A549 (cell line): ENCODE data around the gene LSS. TPM values are rescaled to one million over a fixed set of nuclear protein-coding genes. Genes with fewer than 3 reads are reported as not detected.

Experiments
- ATAC-seq, 2 experiments: fragments of 200-7000 bp in 1 of 2; fragments of >200 bp in 1 of 2; cut with Nextera tagmentation in 1 of 2; cut with Tn5 transposase in 1 of 2; 3 replicates each; pipeline versions ENCODE4 v1.8.0 to v1.9.1; 2018 to 2020; ENCODE audit warnings: mild to moderate bottlenecking in 1 of 2, moderate library complexity in 1 of 2
- CTCF ChIA-PET: fragments of 300-600 bp; sonication (Branson Sonifier 250); formaldehyde crosslinking; extraction: SDS; loops from one replicate; lab custom pipeline; 2021; ENCODE audit warnings: antibody characterized with exemption, inconsistent platforms; lab: Yijun Ruan, JAX
- POLR2A ChIA-PET: fragments of 350-600 bp; formaldehyde crosslinking; extraction: SDS; loops from one replicate; lab custom pipeline; 2021; ENCODE audit warnings: antibody characterized with exemption, inconsistent platforms; lab: Yijun Ruan, JAX
- DNase-seq, 2 experiments: peaks; one replicate each; pipeline versions ENCODE4 v3.0.0 to v3.0.0-alpha.2; 2011 to 2016; ENCODE audit warnings: low read depth in 1 of 2, low spot score in 1 of 2
- FAIRE-seq: peaks from 2 replicates; lab custom pipeline; 2011; peaks lifted over from hg19 to GRCh38; lab: Jason Lieb, UNC
- H3K27ac ChIP-seq, 2 experiments: fragments of >200 bp; sonication (Bioruptor Twin); formaldehyde crosslinking; 3 replicates each; pipeline ENCODE4 v1.5.1; 2016 to 2017
- H3K4me1 ChIP-seq: fragments of >200 bp; sonication (Bioruptor Twin); formaldehyde crosslinking; 3 replicates; pipeline ENCODE4 v1.6.1; 2016
- H3K4me2 ChIP-seq: fragments of >200 bp; sonication (Bioruptor Twin); formaldehyde crosslinking; 3 replicates; pipeline ENCODE4 v1.6.1; 2016
- H3K4me3 ChIP-seq: fragments of >200 bp; sonication (Bioruptor Twin); formaldehyde crosslinking; 3 replicates; pipeline ENCODE4 v1.5.1; 2016
- H3K9me3 ChIP-seq: fragments of >200 bp; sonication (Bioruptor Twin); formaldehyde crosslinking; 3 replicates; pipeline ENCODE4 v1.6.1; 2016
- BHLHE40 ChIP-seq: IDR thresholded peaks from 2 replicates; pipeline ENCODE4 v1.6.1; 2012; ENCODE audit warnings: low read depth, low read length, inconsistent platforms
- CBX2 ChIP-seq: fragments of 200-600 bp; sonication (generic); IDR thresholded peaks from 2 replicates; pipeline ENCODE4 v1.6.1; 2016; ENCODE audit warnings: low read depth, mild to moderate bottlenecking, borderline replicate concordance
- CHD2 ChIP-seq: fragments of 150-350 bp; IDR thresholded peaks from 2 replicates; pipeline ENCODE4 v1.6.1; 2014; ENCODE audit warnings: low read length; ENCODE audit not compliant: partially characterized antibody
- CHD4 ChIP-seq: fragments of 200-600 bp; sonication (generic); IDR thresholded peaks from 2 replicates; pipeline ENCODE4 v1.6.1; 2016; ENCODE audit warnings: antibody characterized with exemption, mild to moderate bottlenecking, borderline replicate concordance
- CTCF ChIP-seq: fragments of >200 bp; sonication (Bioruptor Twin); formaldehyde crosslinking; IDR thresholded peaks from 3 replicates; pipeline ENCODE4 v1.5.1; 2016
- ELK1 ChIP-seq: fragments of 150-350 bp; IDR thresholded peaks from 2 replicates; pipeline ENCODE4 v1.6.1; 2014; ENCODE audit warnings: low read depth, mild to moderate bottlenecking, low read length
- FOSB ChIP-seq: fragments of 250-450 bp; sonication (Bioruptor Pico); IDR thresholded peaks from 2 replicates; pipeline ENCODE4 v1.5.0; 2020; ENCODE audit warnings: mild to moderate bottlenecking, moderate library complexity
- FOSL2 ChIP-seq, 2 experiments: fragments of 450-650 bp in 1 of 2; fragments of >200 bp in 1 of 2; sonication (Bioruptor Twin) in 1 of 2; formaldehyde crosslinking; IDR thresholded peaks; 2 replicates each; pipeline versions ENCODE4 v1.5.0 to v1.6.1; 2016 to 2020; ENCODE audit warnings: mild to moderate bottlenecking in 1 of 2, moderate library complexity in 1 of 2
- GATA3 ChIP-seq: IDR thresholded peaks from 2 replicates; pipeline ENCODE4 v1.6.1; 2012; ENCODE audit warnings: borderline replicate concordance
- HOXA7 ChIP-seq: fragments of 250-450 bp; sonication (Bioruptor Pico); IDR thresholded peaks from 2 replicates; pipeline ENCODE4 v1.5.0; 2020; ENCODE audit warnings: mild to moderate bottlenecking, moderate library complexity
- HOXB13 ChIP-seq: fragments of 250-450 bp; sonication (Bioruptor Pico); IDR thresholded peaks from 2 replicates; pipeline ENCODE4 v1.5.0; 2020; ENCODE audit warnings: low read depth, mild to moderate bottlenecking, moderate library complexity
- HOXB5 ChIP-seq: fragments of 250-450 bp; sonication (Bioruptor Pico); IDR thresholded peaks from 2 replicates; pipeline ENCODE4 v1.5.0; 2020; ENCODE audit warnings: mild to moderate bottlenecking, moderate library complexity
- KDM1A ChIP-seq: fragments of 200-600 bp; sonication (generic); IDR thresholded peaks from 2 replicates; pipeline ENCODE4 v1.6.1; 2016; ENCODE audit warnings: low read depth, mild to moderate bottlenecking
- MAZ ChIP-seq: fragments of 150-350 bp; IDR thresholded peaks from 2 replicates; pipeline ENCODE4 v1.6.1; 2014; ENCODE audit warnings: antibody characterized with exemption, low read depth, low read length, borderline replicate concordance
- NPAS2 ChIP-seq: fragments of 250-450 bp; sonication (Bioruptor Pico); IDR thresholded peaks from 2 replicates; pipeline ENCODE4 v1.8.0; 2022; ENCODE audit warnings: mild to moderate bottlenecking, moderate library complexity, borderline replicate concordance
- NR3C1 ChIP-seq: fragments of >200 bp; sonication (Bioruptor Twin); formaldehyde crosslinking; IDR thresholded peaks from 3 replicates; pipeline ENCODE4 v1.6.1; 2017
- POLR2AphosphoS2 ChIP-seq: conservative IDR thresholded peaks from 2 replicates; pipeline ENCODE4 v1.6.1; 2012; ENCODE audit warnings: low read length, improper control_type of control experiment, inconsistent platforms
- RAD21 ChIP-seq, 2 experiments: fragments of >200 bp in 1 of 2; sonication (Bioruptor Twin) in 1 of 2; formaldehyde crosslinking in 1 of 2; IDR thresholded peaks in 1 of 2; conservative IDR thresholded peaks in 1 of 2; 2 replicates in 1 of 2; 3 replicates in 1 of 2; pipeline ENCODE4 v1.6.1; 2012 to 2018; ENCODE audit warnings: inconsistent platforms in 1 of 2
- RCOR1 ChIP-seq: fragments of 150-350 bp; IDR thresholded peaks from 2 replicates; pipeline ENCODE4 v1.6.1; 2014; ENCODE audit warnings: antibody characterized with exemption, low read length, low read depth
- RFX5 ChIP-seq: fragments of 450-650 bp; IDR thresholded peaks from 2 replicates; pipeline ENCODE4 v1.7.1; 2014; ENCODE audit warnings: antibody characterized with exemption, mild to moderate bottlenecking, moderate library complexity
- RNF2 ChIP-seq: fragments of 200-600 bp; sonication (generic); IDR thresholded peaks from 2 replicates; pipeline ENCODE4 v1.6.1; 2016; ENCODE audit warnings: low read depth, mild to moderate bottlenecking, antibody characterized with exemption, moderate library complexity, borderline replicate concordance
- SREBF2 ChIP-seq: fragments of 450-650 bp; IDR thresholded peaks from 2 replicates; pipeline ENCODE4 v1.6.1; 2014; ENCODE audit warnings: mild to moderate bottlenecking, moderate library complexity
- TFCP2L1 ChIP-seq: fragments of 250-450 bp; sonication (Bioruptor Pico); IDR thresholded peaks from 2 replicates; pipeline ENCODE4 v1.5.0; 2021; ENCODE audit warnings: mild to moderate bottlenecking
- ZSCAN20 ChIP-seq: fragments of 250-450 bp; sonication (Bioruptor Pico); IDR thresholded peaks from 2 replicates; pipeline ENCODE4 v1.8.0; 2022; ENCODE audit warnings: mild to moderate bottlenecking, moderate library complexity
- WGBS: methylation state at CpG from one replicate; pipeline ENCODE4 v1.1.6; 2017; ENCODE audit errors: missing lambda C conversion rate; 5-methylcytosine and 5-hydroxymethylcytosine counted together
- polyA plus RNA-seq, 4 experiments: library from polyadenylated mRNA; depleted of rRNA in 3 of 4; stranded (reverse); fragments of >200 nt; fragmentation: RNase III in 1 of 4; extraction: RNeasy Plus Mini Kit Qiagen cat#74134 plus additional on column Dnase treatment in 1 of 4; gene quantifications; 2 replicates in 3 of 4; 3 replicates in 1 of 4; pipeline ENCODE4 v1.2.3, GENCODE V29; 2011 to 2017

Gene LSS
- polyA plus RNA-seq, 2 of the 4 experiments (the other 2 are of a cell fraction), result 9.5 to 22.0 TPM

GRCh38 chr21:46146856-46147255 lies 81.7 kb downstream of the LSS start:
- no peak for ATAC-seq
- POLR2A ChIA-PET, result no interaction called here
- no peak overlapping the region for H3K4me2 ChIP-seq
- TF ChIP-seq FOSL2 (IDR thresholded peaks at IDR 0.05) (no peak), FOSL2 (CRISPR knock-in tag; IDR thresholded peaks at IDR 0.05) (no peak), CBX2 (no peak), RFX5 (no peak), CHD2 (no peak), ZSCAN20 (CRISPR knock-in tag) (no peak), HOXA7 (no peak), BHLHE40 (no peak), POLR2AphosphoS2 (no peak), CHD4 (no peak), RCOR1 (no peak), TFCP2L1 (CRISPR knock-in tag) (no peak), SREBF2 (no peak), MAZ (no peak), NR3C1 (no peak), RNF2 (no peak), NPAS2 (CRISPR knock-in tag) (no peak), HOXB13 (CRISPR knock-in tag) (no peak)
- no peak for DNase-seq
- no peak overlapping the region for H3K4me3 ChIP-seq
- CTCF ChIA-PET, result interaction anchor here (0.7 to 1.8 kb wide), 6 partner anchors 12 to 81 kb away, joined by 3 to 9 read pairs (median 4); partner anchors contain the start of gene LSS
- H3K27ac ChIP-seq, result no peak overlapping the region
- no peaks in the 10 kb centered on the region for H3K4me1 ChIP-seq
- FAIRE-seq, result no peak
- WGBS, result 58% methylated on average over 7 of the region's 14 CpGs
- H3K9me3 ChIP-seq, result no peaks in the 10 kb centered on the region

GRCh38 chr21:46145840-46146691 lies 82.5 kb downstream of the LSS start:
- TF ChIP-seq GATA3 (no peak), RAD21 (conservative IDR thresholded peaks at IDR 0.05 in 1 of 2, IDR thresholded peaks at IDR 0.05 in 1 of 2) (no peak)
- ATAC-seq (no peak), DNase-seq (no peak), FAIRE-seq (no peak)
- no peak overlapping the region for H3K27ac ChIP-seq
- no peaks in the 10 kb centered on the region for H3K4me1 ChIP-seq
- ChIA-PET CTCF (interaction anchor here (0.7 to 1.8 kb wide), 3 partner anchors 13 to 82 kb away, joined by 3 to 9 read pairs (median 4); partner anchors contain the start of gene LSS), POLR2A (no interaction called here)
- no peaks in the 10 kb centered on the region for H3K9me3 ChIP-seq
- 100% methylated on average over 1 of the region's 60 CpGs for WGBS
- no peak overlapping the region for H3K4me3 ChIP-seq
- no peak overlapping the region for H3K4me2 ChIP-seq

- WGBS, result 85% methylated on average over 19 of the region's 51 CpGs
- CTCF ChIA-PET, result no interaction called here
- POLR2A ChIA-PET, result no interaction called here
- DNase-seq (no peak), ATAC-seq (no peak), FAIRE-seq (no peak)
- no peaks in the 10 kb centered on the region for H3K4me1 ChIP-seq
- TF ChIP-seq HOXB5, result no peak
- TF ChIP-seq FOSB (CRISPR knock-in tag), result no peak
- no peak for TF ChIP-seq CTCF
- no peak for TF ChIP-seq ELK1
- no peak for TF ChIP-seq KDM1A
- H3K4me2 ChIP-seq, result no peak overlapping the region
- H3K9me3 ChIP-seq, result no peaks in the 10 kb centered on the region
- H3K4me3 ChIP-seq, result no peak overlapping the region
- H3K27ac ChIP-seq, result no peak overlapping the region
Observed at GRCh38 chr21:46145159-46145839, 83.3 kb downstream of the LSS start.
